SKM-1 (cell line): Measurements from ENCODE around the gene ARX.

Source experiments
- DNase-seq: peaks from one replicate; lab custom pipeline; 2025; ENCODE audit not compliant: unreplicated experiment; lab: John Stamatoyannopoulos, UW

The ARX gene

GRCh38 chrX:25016938-25017598, 1.3 kb upstream of the ARX start:
- DNase-seq: no peak

- no peak for DNase-seq
Observed at GRCh38 chrX:25016361-25016671, 551 bp upstream of the ARX start.

- no peak for DNase-seq
Observed at GRCh38 chrX:25014366-25014838, 1.4 kb downstream of the ARX start.

- DNase-seq: no peak
Observed at GRCh38 chrX:25013632-25014365, 2.0 kb downstream of the ARX start.

DNA sequence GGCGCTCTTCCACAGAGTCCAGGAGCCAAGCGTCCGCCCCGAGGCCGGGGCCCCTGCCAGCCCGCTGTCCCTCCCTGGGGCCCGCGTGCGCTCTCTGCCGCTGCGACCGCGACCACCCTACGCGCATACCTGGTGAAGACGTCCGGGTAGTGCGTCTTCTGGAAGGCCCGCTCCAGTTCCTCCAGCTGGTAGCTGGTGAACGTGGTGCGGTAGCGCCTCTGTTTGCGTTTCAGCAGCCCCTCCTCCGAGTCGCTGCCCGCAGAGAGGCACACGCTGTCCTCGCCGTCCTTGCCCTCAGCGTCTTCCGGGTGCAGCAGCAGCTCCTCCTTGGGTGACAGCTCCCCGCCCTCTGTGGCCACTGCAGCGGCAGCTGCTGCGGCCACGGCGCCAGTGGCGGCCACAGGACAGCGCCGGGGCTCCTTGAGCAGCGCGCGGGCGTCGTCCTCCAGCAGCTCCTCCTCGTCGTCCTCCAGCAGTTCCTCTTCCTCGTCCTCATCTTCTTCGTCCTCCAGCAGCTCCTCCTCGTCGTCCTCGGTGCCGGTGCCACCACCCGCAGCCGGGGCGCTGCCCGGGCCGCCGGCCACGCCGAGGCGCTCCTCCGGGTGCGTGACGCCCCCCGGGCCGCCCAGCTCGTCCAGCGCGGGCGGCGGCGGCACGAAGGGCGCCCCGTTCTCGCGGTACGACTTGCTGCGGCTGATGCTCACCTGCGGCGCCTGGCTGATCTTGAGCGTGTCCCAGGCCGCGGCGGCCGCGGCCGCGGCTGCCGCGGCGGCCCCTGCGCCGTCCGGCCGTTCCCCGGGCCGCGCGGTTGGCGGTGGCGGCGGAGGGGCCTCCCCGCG, 2.8 kb downstream of the ARX start:
- no peak for DNase-seq

DNA sequence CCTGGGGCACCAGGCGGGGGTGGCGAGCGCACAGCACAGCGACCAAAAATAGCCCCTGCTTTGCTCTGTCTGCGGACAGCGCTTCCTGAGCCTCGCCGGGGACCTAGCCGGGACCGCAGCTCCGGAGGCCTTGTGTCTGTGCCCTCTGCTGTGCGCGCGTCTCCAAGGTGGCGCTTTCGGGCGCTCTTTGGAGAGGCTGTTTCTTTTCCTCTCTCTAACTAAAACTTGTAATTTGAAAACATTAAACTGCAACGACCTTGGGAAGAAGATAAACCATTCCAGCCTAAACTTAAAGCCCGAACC, 3.4 kb downstream of the ARX start:
- DNase-seq: no peak

- DNase-seq: no peak
Observed at GRCh38 chrX:25011589-25012432, 4.0 kb downstream of the ARX start.

DNA sequence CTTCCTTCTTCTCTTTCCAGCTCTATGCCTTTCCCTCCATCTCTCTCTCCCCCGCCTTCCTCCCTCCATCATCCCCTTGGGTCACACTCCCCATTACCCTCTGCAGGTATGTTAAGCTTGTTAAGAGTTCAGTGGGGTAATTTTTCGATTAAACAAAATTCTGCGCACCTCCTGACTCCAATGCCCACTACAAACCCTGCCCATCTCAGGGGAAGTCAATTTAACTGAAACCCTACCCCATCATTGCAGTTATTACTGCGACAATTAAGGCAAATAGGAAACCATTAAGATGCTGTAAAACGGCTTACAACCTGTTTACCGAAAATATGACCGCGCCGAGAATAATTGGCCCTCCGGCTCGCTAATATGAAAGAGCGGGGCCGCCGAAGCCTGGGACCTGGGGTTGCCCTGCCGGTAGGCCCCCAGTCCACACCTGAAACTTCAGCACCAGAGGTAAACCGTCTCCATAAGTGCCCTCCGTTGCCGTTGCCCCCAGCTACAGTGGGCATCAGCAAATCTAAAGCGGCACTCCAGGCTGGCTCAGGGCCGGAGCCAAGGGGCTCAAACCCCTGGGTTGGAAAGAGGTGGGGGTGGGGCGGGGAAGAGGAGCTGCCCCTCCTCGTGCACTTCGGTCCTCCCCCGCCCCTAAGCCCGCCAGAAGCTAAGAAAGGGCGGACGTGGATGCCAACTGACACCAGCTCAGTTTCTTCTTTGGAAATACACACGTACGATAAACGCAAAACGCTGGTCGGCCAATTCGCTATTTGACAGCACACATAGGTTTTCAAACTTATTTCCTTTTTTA, 4.8 kb downstream of the ARX start:
- DNase-seq: no peak

DNA sequence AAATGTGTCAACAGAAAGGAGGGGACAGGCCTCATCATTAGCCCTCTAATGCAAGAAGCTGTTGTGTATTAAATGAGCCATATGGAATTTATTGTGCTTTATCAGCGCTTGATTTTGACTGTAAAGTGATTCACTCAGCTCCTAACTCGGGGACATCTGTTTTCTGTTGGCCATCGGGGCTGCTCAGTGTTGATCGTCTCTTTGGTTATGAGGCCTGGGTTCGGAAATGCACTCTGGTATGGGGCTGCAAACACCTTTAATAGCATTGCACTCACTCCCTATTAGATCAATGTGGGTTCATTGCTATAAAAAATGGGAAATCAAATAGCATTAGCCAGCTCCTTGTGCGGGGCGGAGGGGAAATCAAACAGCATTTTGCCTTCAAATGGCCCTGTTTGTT, 6.4 kb downstream of the ARX start:
- DNase-seq: no peak

- DNase-seq: no peak
Observed at GRCh38 chrX:25007059-25008053, 8.4 kb downstream of the ARX start.

GRCh38 chrX:25006586-25007058, 9.1 kb downstream of the ARX start:
- no peak for DNase-seq

GRCh38 chrX:25005382-25006185, 10.2 kb downstream of the ARX start:
- no peak for DNase-seq

DNA sequence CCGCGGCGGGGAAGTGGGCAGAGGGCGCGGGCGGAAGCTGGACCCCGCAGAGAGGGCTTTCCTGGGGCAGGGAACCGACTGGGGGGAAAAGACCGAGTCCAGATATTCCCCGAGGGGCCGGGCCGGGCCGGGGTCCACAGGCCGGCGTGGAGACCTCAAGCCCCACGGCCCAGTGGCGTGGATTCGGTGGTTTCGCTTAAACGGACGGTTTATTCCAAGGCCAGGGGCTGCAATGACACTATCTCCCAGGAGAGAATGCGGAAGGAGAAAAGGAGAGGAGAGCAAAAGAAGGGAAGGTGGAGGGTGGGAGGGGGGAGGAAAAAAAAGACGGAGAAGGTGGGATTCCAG, 10.8 kb downstream of the ARX start:
- DNase-seq: no peak

DNA sequence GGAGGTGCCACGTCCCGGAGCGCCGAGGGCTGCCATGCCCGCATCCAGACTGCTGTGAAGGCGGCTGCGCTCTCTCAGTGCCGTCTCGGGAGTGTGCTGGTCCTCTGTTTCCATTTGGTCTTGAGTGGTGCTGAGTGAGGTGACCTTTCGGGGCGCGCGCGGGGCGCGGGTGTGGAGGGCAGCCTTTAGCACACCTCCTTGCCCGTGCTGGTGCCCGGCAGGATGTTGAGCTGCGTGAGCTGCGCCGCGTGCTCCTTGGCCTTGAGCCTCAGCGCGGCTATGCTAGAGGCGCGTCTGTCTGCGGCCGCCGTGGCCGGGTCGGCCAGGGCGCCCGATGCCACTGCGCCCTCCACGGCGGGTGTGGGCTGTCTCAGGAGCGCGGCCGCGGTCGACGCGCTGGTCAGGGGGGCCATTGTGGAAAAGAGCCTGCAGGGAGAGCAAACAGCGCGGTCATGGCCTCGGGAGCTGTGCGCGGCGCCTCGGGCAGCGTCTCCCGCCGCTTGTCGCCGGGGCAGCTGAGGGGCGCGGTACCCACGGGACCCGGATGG, 11.2 kb downstream of the ARX start:
- no peak for DNase-seq

GRCh38 chrX:25004040-25004439, 11.7 kb downstream of the ARX start:
- no peak for DNase-seq

DNA sequence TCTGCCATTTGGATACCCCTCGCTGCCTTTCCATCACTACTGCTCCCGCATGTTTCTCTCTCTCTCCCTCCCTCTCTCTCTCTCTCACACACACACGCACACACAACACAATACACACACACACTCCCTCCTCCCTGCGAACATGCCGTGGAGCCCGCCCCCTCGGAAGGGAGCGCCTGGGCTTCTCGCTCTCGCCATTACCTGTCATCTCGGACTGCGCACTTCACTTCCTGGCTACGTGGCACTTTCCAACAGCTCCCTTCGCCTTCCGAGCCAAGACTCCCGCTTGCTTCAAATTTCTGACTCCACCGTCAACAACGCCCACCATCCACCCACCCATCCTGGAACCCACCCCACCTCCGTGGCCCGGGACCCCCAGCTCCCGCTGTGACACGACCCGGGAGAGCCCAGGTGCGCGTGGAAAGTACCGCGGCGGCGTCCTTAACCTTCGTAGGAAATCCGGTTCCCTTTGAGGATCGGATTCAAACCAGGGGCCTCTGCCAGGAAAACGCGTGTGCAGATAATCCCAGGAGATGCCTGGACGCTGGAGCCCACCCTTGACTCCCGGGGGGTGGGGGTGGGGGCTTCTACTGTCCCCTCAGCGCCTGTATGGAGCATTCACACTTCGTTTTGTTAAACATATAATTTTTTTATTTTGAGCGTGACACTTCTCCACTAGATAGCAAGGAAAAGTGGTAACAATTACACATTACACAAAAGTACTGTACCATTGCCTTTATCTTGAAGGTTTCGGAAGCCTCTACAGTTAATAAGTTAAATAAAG, 12.5 kb downstream of the ARX start:
- DNase-seq: no peak

DNA sequence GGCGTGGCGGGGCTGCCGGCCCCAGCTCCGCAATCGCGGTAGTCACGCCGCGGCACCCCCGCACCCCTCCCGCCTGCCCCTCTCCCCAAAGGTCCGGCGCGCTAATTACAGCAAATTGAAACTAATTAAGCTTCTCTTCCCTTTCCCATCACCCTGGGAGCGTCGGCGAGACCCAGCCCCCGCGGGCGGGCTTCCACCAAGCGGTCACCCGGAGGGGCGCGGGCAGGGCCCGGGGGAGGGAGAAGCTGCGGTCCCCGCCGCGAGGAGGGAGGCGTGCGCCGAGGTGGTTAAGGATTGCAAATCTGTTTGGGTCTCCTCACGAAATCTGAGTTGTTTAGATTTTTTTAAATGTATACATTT, 13.1 kb downstream of the ARX start:
- DNase-seq: no peak
